Keratinocyte (primary cell): ENCODE measurements around the gene ARHGAP4. TPM values are rescaled to one million over a fixed set of nuclear protein-coding genes. Genes with fewer than 3 reads are reported as not detected.

ENCODE experiments used
- DNase-seq: peaks from one replicate; pipeline ENCODE4 v3.0.0-alpha.2; 2011; ENCODE audit warnings: low read depth, missing footprints, low spot score
- FAIRE-seq: peaks from 2 replicates; lab custom pipeline; 2011; peaks lifted over from hg19 to GRCh38; lab: Jason Lieb, UNC
- H2AFZ ChIP-seq: 2 replicates; pipeline ENCODE4 v1.6.0; 2012; ENCODE audit warnings: low read length, control low read depth, inconsistent platforms; ENCODE audit not compliant: control insufficient read depth
- H3K27ac ChIP-seq: 2 replicates; pipeline ENCODE4 v1.5.1; 2011; ENCODE audit warnings: low read length; ENCODE audit not compliant: control insufficient read depth, insufficient read depth
- H3K27me3 ChIP-seq: 3 replicates; pipeline ENCODE4 v1.6.0; 2011; ENCODE audit warnings: low read length; ENCODE audit not compliant: control insufficient read depth, insufficient read depth; ENCODE audit errors: extremely low read depth
- H3K36me3 ChIP-seq, 2 experiments: 2 replicates in 1 of 2; 3 replicates in 1 of 2; pipeline ENCODE4 v1.5.1; 2011; ENCODE audit warnings: low read length in 2 of 2, mild to moderate bottlenecking in 1 of 2; ENCODE audit not compliant: control insufficient read depth in 2 of 2, insufficient read depth in 2 of 2; ENCODE audit errors: extremely low read depth in 1 of 2
- H3K4me1 ChIP-seq: 3 replicates; pipeline ENCODE4 v1.5.1; 2011; ENCODE audit warnings: low read length; ENCODE audit not compliant: control insufficient read depth, insufficient read depth; ENCODE audit errors: extremely low read depth
- H3K4me2 ChIP-seq: 3 replicates; pipeline ENCODE4 v1.6.0; 2011; ENCODE audit warnings: low read depth, low read length; ENCODE audit not compliant: control insufficient read depth, insufficient read depth; ENCODE audit errors: extremely low read depth
- H3K4me3 ChIP-seq, 3 experiments: fragments of 200-600 bp in 1 of 3; sonication (generic) in 1 of 3; 2 replicates in 2 of 3; 3 replicates in 1 of 3; pipeline ENCODE4 v1.5.1; 2011 to 2016; ENCODE audit warnings: low read length in 3 of 3, mild to moderate bottlenecking in 3 of 3, control low read depth in 2 of 3, inconsistent platforms in 1 of 3, low read depth in 1 of 3, mixed read lengths in 1 of 3, mixed run types in 1 of 3, moderate library complexity in 1 of 3; ENCODE audit not compliant: control insufficient read depth in 2 of 3, insufficient read depth in 2 of 3; ENCODE audit errors: extremely low read depth in 1 of 3
- H3K79me2 ChIP-seq: 2 replicates; pipeline ENCODE4 v1.6.0; 2012; ENCODE audit warnings: low read length; ENCODE audit not compliant: control insufficient read depth, insufficient read depth
- H3K9ac ChIP-seq: 3 replicates; pipeline ENCODE4 v1.6.0; 2011; ENCODE audit warnings: low read length; ENCODE audit not compliant: control insufficient read depth, insufficient read depth; ENCODE audit errors: extremely low read depth
- H3K9me1 ChIP-seq: 3 replicates; pipeline ENCODE4 v1.6.0; 2011; ENCODE audit warnings: low read length; ENCODE audit not compliant: control insufficient read depth, insufficient read depth; ENCODE audit errors: extremely low read depth
- H3K9me3 ChIP-seq: 2 replicates; pipeline ENCODE4 v1.5.1; 2012; ENCODE audit warnings: low read depth, low read length; ENCODE audit not compliant: control insufficient read depth
- H4K20me1 ChIP-seq: 3 replicates; pipeline ENCODE4 v1.6.0; 2011; ENCODE audit warnings: low read length; ENCODE audit not compliant: control insufficient read depth, insufficient read depth; ENCODE audit errors: extremely low read depth
- CTCF ChIP-seq, 3 experiments: IDR thresholded peaks in 1 of 3; conservative IDR thresholded peaks in 1 of 3; optimal IDR thresholded peaks in 1 of 3; 2 replicates in 2 of 3; 3 replicates in 1 of 3; pipeline versions ENCODE3 to v1.5.1; 2011; ENCODE audit warnings: low read length in 3 of 3, mild to moderate bottlenecking in 3 of 3, moderate library complexity in 2 of 3, control low read depth in 1 of 3, inconsistent platforms in 1 of 3; ENCODE audit not compliant: insufficient read depth in 2 of 3; ENCODE audit errors: extremely low read depth in 1 of 3
- EZH2 ChIP-seq: IDR thresholded peaks from one replicate; pipeline ENCODE4 v1.6.1; 2012; ENCODE audit warnings: inconsistent platforms, mild to moderate bottlenecking, low read length, moderate library complexity
- dilution Hi-C: fragments of 300-500 bp; cut with MboI; formaldehyde crosslinking; loops from one replicate; pipeline ENCODE4 v1.7.0; 2020; ENCODE audit warnings: low sequenced_read_pairs; ENCODE audit not compliant: extremely low pct_ligation_motif_present
- polyA plus RNA-seq, 5 experiments: library from polyadenylated mRNA; depleted of rRNA in 3 of 5; stranded (reverse) in 3 of 5; stranded (forward) in 1 of 5; unstranded in 1 of 5; fragments of >200 nt; gene quantifications; 1 replicate in 1 of 5; 2 replicates in 3 of 5; 3 replicates in 1 of 5; pipeline versions ENCODE4 v1.2.1 to v1.2.3, GENCODE V29; 2011 to 2012; ENCODE audit warnings: missing spikeins in 2 of 5, low read depth in 1 of 5, low replicate concordance in 1 of 5

ARHGAP4 gene
- polyA plus RNA-seq, 1 donor (not counting 4 experiments of a cell fraction or from before 2014, with no cell fraction given) = 0.35 TPM

GRCh38 chrX:153951683-153952372 lies 25.8 kb upstream of the ARHGAP4 start:
- H3K4me2 ChIP-seq = no peak overlapping the region
- H2AFZ ChIP-seq = no peak overlapping the region
- TF ChIP-seq CTCF (optimal IDR thresholded peaks at IDR 0.05 in 1 of 3, IDR thresholded peaks at IDR 0.05 in 1 of 3, conservative IDR thresholded peaks at IDR 0.05 in 1 of 3; ENCODE audit: extremely low read depth in 1 of 3, insufficient read depth in 2 of 3, low read length in 3 of 3) (no peak), EZH2 (no peak)
- H4K20me1 ChIP-seq = no peaks in the 10 kb centered on the region
- peaks cover 33 to 35% of the 10 kb centered on the region in 2 experiments for H3K36me3 ChIP-seq
- dilution Hi-C loops = no loop called here
- DNase-seq = no peak
- H3K9me1 ChIP-seq = no peaks in the 10 kb centered on the region
- H3K27me3 ChIP-seq = no peaks in the 10 kb centered on the region
- H3K9ac ChIP-seq = no peak overlapping the region
- FAIRE-seq = no peak
- H3K4me1 ChIP-seq = no peaks in the 10 kb centered on the region
- H3K27ac ChIP-seq = no peak overlapping the region
- H3K9me3 ChIP-seq = no peaks in the 10 kb centered on the region
- H3K79me2 ChIP-seq = no peaks in the 10 kb centered on the region
- H3K4me3 ChIP-seq = no peak overlapping the region

GRCh38 chrX:153950127-153950526 lies 24.1 kb upstream of the ARHGAP4 start:
- dilution Hi-C loops = no loop called here
- no peak for FAIRE-seq

More at GRCh38 chrX:153950127-153950526, 24.1 kb upstream of the ARHGAP4 start:
- H4K20me1 ChIP-seq = no peaks in the 10 kb centered on the region
- no peaks in the 10 kb centered on the region for H3K9me1 ChIP-seq
- TF ChIP-seq CTCF (optimal IDR thresholded peaks at IDR 0.05 in 1 of 3, IDR thresholded peaks at IDR 0.05 in 1 of 3, conservative IDR thresholded peaks at IDR 0.05 in 1 of 3; ENCODE audit: extremely low read depth in 1 of 3, insufficient read depth in 2 of 3, low read length in 3 of 3) (no peak), EZH2 (no peak)
- no peak overlapping the region for H2AFZ ChIP-seq
- H3K4me2 ChIP-seq = no peak overlapping the region
- peaks cover 18 to 27% of the 10 kb centered on the region in 2 experiments for H3K36me3 ChIP-seq
- H3K27me3 ChIP-seq = no peaks in the 10 kb centered on the region
- DNase-seq = no peak
- no peaks in the 10 kb centered on the region for H3K4me1 ChIP-seq
- no peak overlapping the region for H3K27ac ChIP-seq
- no peaks in the 10 kb centered on the region for H3K9me3 ChIP-seq
- no peaks in the 10 kb centered on the region for H3K79me2 ChIP-seq
- H3K9ac ChIP-seq = no peak overlapping the region
- H3K4me3 ChIP-seq = no peak overlapping the region
